A549 (cell line): Measurements from ENCODE around the gene CENPF. TPM values are rescaled to one million over a fixed set of nuclear protein-coding genes. Genes with fewer than 3 reads are reported as not detected.

Source experiments
- ATAC-seq, 2 experiments: fragments of 200-7000 bp in 1 of 2; fragments of >200 bp in 1 of 2; cut with Nextera tagmentation in 1 of 2; cut with Tn5 transposase in 1 of 2; 3 replicates each; pipeline versions ENCODE4 v1.8.0 to v1.9.1; 2018 to 2020; ENCODE audit warnings: mild to moderate bottlenecking in 1 of 2, moderate library complexity in 1 of 2
- CTCF ChIA-PET: fragments of 300-600 bp; sonication (Branson Sonifier 250); formaldehyde crosslinking; extraction: SDS; loops from one replicate; lab custom pipeline; 2021; ENCODE audit warnings: antibody characterized with exemption, inconsistent platforms; lab: Yijun Ruan, JAX
- POLR2A ChIA-PET: fragments of 350-600 bp; formaldehyde crosslinking; extraction: SDS; loops from one replicate; lab custom pipeline; 2021; ENCODE audit warnings: antibody characterized with exemption, inconsistent platforms; lab: Yijun Ruan, JAX
- DNase-seq, 2 experiments: peaks; one replicate each; pipeline versions ENCODE4 v3.0.0 to v3.0.0-alpha.2; 2011 to 2016; ENCODE audit warnings: low read depth in 1 of 2, low spot score in 1 of 2
- FAIRE-seq: peaks from 2 replicates; lab custom pipeline; 2011; peaks lifted over from hg19 to GRCh38; lab: Jason Lieb, UNC
- H3K27ac ChIP-seq, 2 experiments: fragments of >200 bp; sonication (Bioruptor Twin); formaldehyde crosslinking; 3 replicates each; pipeline ENCODE4 v1.5.1; 2016 to 2017
- H3K4me1 ChIP-seq: fragments of >200 bp; sonication (Bioruptor Twin); formaldehyde crosslinking; 3 replicates; pipeline ENCODE4 v1.6.1; 2016
- H3K4me2 ChIP-seq: fragments of >200 bp; sonication (Bioruptor Twin); formaldehyde crosslinking; 3 replicates; pipeline ENCODE4 v1.6.1; 2016
- H3K4me3 ChIP-seq: fragments of >200 bp; sonication (Bioruptor Twin); formaldehyde crosslinking; 3 replicates; pipeline ENCODE4 v1.5.1; 2016
- H3K9me3 ChIP-seq: fragments of >200 bp; sonication (Bioruptor Twin); formaldehyde crosslinking; 3 replicates; pipeline ENCODE4 v1.6.1; 2016
- BHLHE40 ChIP-seq: IDR thresholded peaks from 2 replicates; pipeline ENCODE4 v1.6.1; 2012; ENCODE audit warnings: low read depth, low read length, inconsistent platforms
- CBX2 ChIP-seq: fragments of 200-600 bp; sonication (generic); IDR thresholded peaks from 2 replicates; pipeline ENCODE4 v1.6.1; 2016; ENCODE audit warnings: low read depth, mild to moderate bottlenecking, borderline replicate concordance
- CEBPB ChIP-seq, 2 experiments: fragments of >200 bp in 1 of 2; sonication (Bioruptor Twin) in 1 of 2; formaldehyde crosslinking in 1 of 2; IDR thresholded peaks; 2 replicates each; pipeline ENCODE4 v1.6.1; 2012 to 2016
- CHD4 ChIP-seq: fragments of 200-600 bp; sonication (generic); IDR thresholded peaks from 2 replicates; pipeline ENCODE4 v1.6.1; 2016; ENCODE audit warnings: antibody characterized with exemption, mild to moderate bottlenecking, borderline replicate concordance
- EHMT2 ChIP-seq: fragments of 200-600 bp; sonication (generic); IDR thresholded peaks from 2 replicates; pipeline ENCODE4 v1.6.1; 2016; ENCODE audit warnings: antibody characterized with exemption, low read depth, mild to moderate bottlenecking, moderate library complexity
- FOSB ChIP-seq: fragments of 250-450 bp; sonication (Bioruptor Pico); IDR thresholded peaks from 2 replicates; pipeline ENCODE4 v1.5.0; 2020; ENCODE audit warnings: mild to moderate bottlenecking, moderate library complexity
- GATA3 ChIP-seq: IDR thresholded peaks from 2 replicates; pipeline ENCODE4 v1.6.1; 2012; ENCODE audit warnings: borderline replicate concordance
- HDAC2 ChIP-seq: fragments of 200-600 bp; sonication (generic); IDR thresholded peaks from 2 replicates; pipeline ENCODE4 v1.6.1; 2016
- HEYL ChIP-seq: fragments of 250-450 bp; sonication (Bioruptor Pico); IDR thresholded peaks from 2 replicates; pipeline ENCODE4 v1.8.0; 2021; ENCODE audit warnings: mild to moderate bottlenecking, moderate library complexity
- HOXA7 ChIP-seq: fragments of 250-450 bp; sonication (Bioruptor Pico); IDR thresholded peaks from 2 replicates; pipeline ENCODE4 v1.5.0; 2020; ENCODE audit warnings: mild to moderate bottlenecking, moderate library complexity
- HOXB13 ChIP-seq: fragments of 250-450 bp; sonication (Bioruptor Pico); IDR thresholded peaks from 2 replicates; pipeline ENCODE4 v1.5.0; 2020; ENCODE audit warnings: low read depth, mild to moderate bottlenecking, moderate library complexity
- KDM1A ChIP-seq: fragments of 200-600 bp; sonication (generic); IDR thresholded peaks from 2 replicates; pipeline ENCODE4 v1.6.1; 2016; ENCODE audit warnings: low read depth, mild to moderate bottlenecking
- MAFK ChIP-seq: fragments of 450-650 bp; IDR thresholded peaks from 2 replicates; pipeline ENCODE4 v1.6.1; 2014; ENCODE audit not compliant: partially characterized antibody
- NFE2L2 ChIP-seq: fragments of 150-350 bp; conservative IDR thresholded peaks from 2 replicates; pipeline ENCODE4 v1.6.1; 2014; ENCODE audit warnings: low read length
- NPAS2 ChIP-seq: fragments of 250-450 bp; sonication (Bioruptor Pico); IDR thresholded peaks from 2 replicates; pipeline ENCODE4 v1.8.0; 2022; ENCODE audit warnings: mild to moderate bottlenecking, moderate library complexity, borderline replicate concordance
- POLR2A ChIP-seq: IDR thresholded peaks from 2 replicates; pipeline ENCODE4 v1.6.1; 2012; ENCODE audit warnings: mild to moderate bottlenecking, low read length
- RAD21 ChIP-seq, 2 experiments: fragments of >200 bp in 1 of 2; sonication (Bioruptor Twin) in 1 of 2; formaldehyde crosslinking in 1 of 2; IDR thresholded peaks in 1 of 2; conservative IDR thresholded peaks in 1 of 2; 2 replicates in 1 of 2; 3 replicates in 1 of 2; pipeline ENCODE4 v1.6.1; 2012 to 2018; ENCODE audit warnings: inconsistent platforms in 1 of 2
- RCOR1 ChIP-seq: fragments of 150-350 bp; IDR thresholded peaks from 2 replicates; pipeline ENCODE4 v1.6.1; 2014; ENCODE audit warnings: antibody characterized with exemption, low read length, low read depth
- SMC3 ChIP-seq: fragments of >200 bp; sonication (Bioruptor Twin); formaldehyde crosslinking; IDR thresholded peaks from 3 replicates; pipeline ENCODE4 v1.6.1; 2018; ENCODE audit warnings: inconsistent platforms
- ZC3H11A ChIP-seq: fragments of 450-650 bp; IDR thresholded peaks from 2 replicates; pipeline ENCODE4 v1.6.1; 2014; ENCODE audit warnings: antibody characterized with exemption, mild to moderate bottlenecking
- ZFP36 ChIP-seq: fragments of 450-650 bp; IDR thresholded peaks from 2 replicates; pipeline ENCODE4 v1.6.1; 2014; ENCODE audit warnings: borderline replicate concordance; ENCODE audit not compliant: partially characterized antibody
- ZNF302 ChIP-seq: fragments of 250-450 bp; sonication (Bioruptor Pico); IDR thresholded peaks from 2 replicates; pipeline ENCODE4 v1.9.0; 2021; ENCODE audit warnings: inconsistent platforms, mild to moderate bottlenecking, moderate library complexity
- WGBS: methylation state at CpG from one replicate; pipeline ENCODE4 v1.1.6; 2017; ENCODE audit errors: missing lambda C conversion rate; 5-methylcytosine and 5-hydroxymethylcytosine counted together
- polyA plus RNA-seq, 4 experiments: library from polyadenylated mRNA; depleted of rRNA in 3 of 4; stranded (reverse); fragments of >200 nt; fragmentation: RNase III in 1 of 4; extraction: RNeasy Plus Mini Kit Qiagen cat#74134 plus additional on column Dnase treatment in 1 of 4; gene quantifications; 2 replicates in 3 of 4; 3 replicates in 1 of 4; pipeline ENCODE4 v1.2.3, GENCODE V29; 2011 to 2017
- TF ChIP-seq, protein P1 (sequence below): fragments of 250-450 bp; sonication (Bioruptor Pico); IDR thresholded peaks from 2 replicates; pipeline ENCODE4 v1.5.0; 2021; ENCODE audit warnings: mild to moderate bottlenecking, moderate library complexity, borderline replicate concordance
- TF ChIP-seq, protein P2 (sequence below): fragments of >200 bp; sonication (Bioruptor Twin); formaldehyde crosslinking; IDR thresholded peaks from 2 replicates; pipeline ENCODE4 v1.6.1; 2016
- TF ChIP-seq, protein P3 (sequence below): fragments of 450-650 bp; IDR thresholded peaks from 2 replicates; pipeline ENCODE4 v1.6.1; 2014; ENCODE audit warnings: antibody characterized with exemption
- TF ChIP-seq, protein P4 (sequence below): fragments of 150-350 bp; IDR thresholded peaks from 2 replicates; pipeline ENCODE4 v1.6.1; 2014; ENCODE audit warnings: low read depth, mild to moderate bottlenecking, low read length

CENPF gene
- polyA plus RNA-seq, 2 of the 4 experiments (the other 2 are of a cell fraction), result 53.0 to 70.6 TPM

DNA sequence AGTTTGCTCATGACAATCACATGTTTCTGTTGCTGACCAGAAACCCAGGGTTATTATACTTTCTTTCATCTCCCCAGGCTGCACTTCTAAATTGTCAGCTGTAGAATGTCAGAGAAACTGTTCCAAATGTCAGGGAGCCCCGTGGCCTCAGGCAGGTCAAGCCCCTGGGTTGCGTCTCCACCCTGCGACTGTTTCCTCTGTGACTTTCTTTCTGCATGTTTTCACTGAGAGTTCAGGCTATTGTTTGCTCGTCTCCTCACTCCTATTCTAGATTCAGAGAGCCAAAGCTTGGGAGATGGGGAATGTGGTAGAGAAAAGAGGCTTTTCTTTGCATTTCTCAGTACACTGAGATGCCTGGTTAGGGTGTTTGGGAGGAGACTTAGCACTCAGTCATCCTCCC, 97.4 kb downstream of the CENPF start:
- FAIRE-seq, result no peak
- Histone ChIP-seq H3K9me3 (no peaks in the 10 kb centered on the region), H3K4me2 (no peak overlapping the region), H3K4me1 (no peaks in the 10 kb centered on the region), H3K4me3 (no peak overlapping the region), H3K27ac (no peak overlapping the region)
- no peak for DNase-seq
- ChIA-PET CTCF (no interaction called here), POLR2A (no interaction called here)
- TF ChIP-seq FOSB (no peak), ZFP36 (no peak), RCOR1 (no peak), POLR2A (no peak), GATA3 (no peak), RAD21 (conservative IDR thresholded peaks at IDR 0.05 in 1 of 2, IDR thresholded peaks at IDR 0.05 in 1 of 2) (no peak), EHMT2 (no peak), ZNF302 (CRISPR knock-in tag) (no peak)
- TF ChIP-seq, protein P1, sequence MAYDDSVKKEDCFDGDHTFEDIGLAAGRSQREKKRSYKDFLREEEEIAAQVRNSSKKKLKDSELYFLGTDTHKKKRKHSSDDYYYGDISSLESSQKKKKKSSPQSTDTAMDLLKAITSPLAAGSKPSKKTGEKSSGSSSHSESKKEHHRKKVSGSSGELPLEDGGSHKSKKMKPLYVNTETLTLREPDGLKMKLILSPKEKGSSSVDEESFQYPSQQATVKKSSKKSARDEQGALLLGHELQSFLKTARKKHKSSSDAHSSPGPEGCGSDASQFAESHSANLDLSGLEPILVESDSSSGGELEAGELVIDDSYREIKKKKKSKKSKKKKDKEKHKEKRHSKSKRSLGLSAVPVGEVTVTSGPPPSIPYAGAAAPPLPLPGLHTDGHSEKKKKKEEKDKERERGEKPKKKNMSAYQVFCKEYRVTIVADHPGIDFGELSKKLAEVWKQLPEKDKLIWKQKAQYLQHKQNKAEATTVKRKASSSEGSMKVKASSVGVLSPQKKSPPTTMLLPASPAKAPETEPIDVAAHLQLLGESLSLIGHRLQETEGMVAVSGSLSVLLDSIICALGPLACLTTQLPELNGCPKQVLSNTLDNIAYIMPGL, result no peak
- TF ChIP-seq, protein P2, sequence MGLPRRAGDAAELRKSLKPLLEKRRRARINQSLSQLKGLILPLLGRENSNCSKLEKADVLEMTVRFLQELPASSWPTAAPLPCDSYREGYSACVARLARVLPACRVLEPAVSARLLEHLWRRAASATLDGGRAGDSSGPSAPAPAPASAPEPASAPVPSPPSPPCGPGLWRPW, result no peak
- WGBS, result 40% methylated on average over 4 of the region's 4 CpGs
- ATAC-seq, result no peak

DNA sequence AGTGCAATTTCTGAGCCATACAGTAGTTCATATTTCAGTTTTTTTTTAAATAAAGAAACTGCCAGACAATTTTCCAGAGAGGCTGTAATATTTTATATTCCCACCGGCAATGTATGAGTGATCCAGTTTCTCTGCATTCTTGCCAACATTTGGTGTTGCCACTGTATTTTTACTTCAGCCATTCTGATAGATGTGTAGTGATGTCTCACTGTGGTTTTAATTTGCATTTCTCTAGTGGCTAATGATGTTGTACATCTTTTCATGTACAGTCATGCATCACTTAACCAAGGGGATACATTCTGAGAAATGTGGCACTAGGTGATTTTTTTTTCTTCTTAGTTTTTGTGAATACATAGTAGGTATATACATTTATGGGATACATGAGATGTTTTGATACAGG, 99.6 kb downstream of the CENPF start:
- 93% methylated on average over 1 of the region's 1 CpG for WGBS
- FAIRE-seq (no peak), DNase-seq (no peak), ATAC-seq (no peak)
- no peak overlapping the region for H3K4me3 ChIP-seq
- no peaks in the 10 kb centered on the region for H3K9me3 ChIP-seq
- ChIA-PET CTCF (no interaction called here), POLR2A (no interaction called here)
- no peaks in the 10 kb centered on the region for H3K4me1 ChIP-seq
- no peak overlapping the region for H3K4me2 ChIP-seq
- no peak overlapping the region for H3K27ac ChIP-seq
- TF ChIP-seq NFE2L2, result no peak
- no peak for TF ChIP-seq HEYL
- TF ChIP-seq HOXB13 (CRISPR knock-in tag), result no peak
- no peak for TF ChIP-seq BHLHE40
- TF ChIP-seq, protein P3, sequence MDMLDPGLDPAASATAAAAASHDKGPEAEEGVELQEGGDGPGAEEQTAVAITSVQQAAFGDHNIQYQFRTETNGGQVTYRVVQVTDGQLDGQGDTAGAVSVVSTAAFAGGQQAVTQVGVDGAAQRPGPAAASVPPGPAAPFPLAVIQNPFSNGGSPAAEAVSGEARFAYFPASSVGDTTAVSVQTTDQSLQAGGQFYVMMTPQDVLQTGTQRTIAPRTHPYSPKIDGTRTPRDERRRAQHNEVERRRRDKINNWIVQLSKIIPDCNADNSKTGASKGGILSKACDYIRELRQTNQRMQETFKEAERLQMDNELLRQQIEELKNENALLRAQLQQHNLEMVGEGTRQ, result no peak
- TF ChIP-seq KDM1A, result no peak
- no peak for TF ChIP-seq HDAC2
- TF ChIP-seq NPAS2 (CRISPR knock-in tag), result no peak
- TF ChIP-seq RCOR1, result no peak
- TF ChIP-seq SMC3, result no peak
- no peak for TF ChIP-seq HOXA7 (CRISPR knock-in tag)
- TF ChIP-seq CBX2, result no peak
- TF ChIP-seq, protein P4, sequence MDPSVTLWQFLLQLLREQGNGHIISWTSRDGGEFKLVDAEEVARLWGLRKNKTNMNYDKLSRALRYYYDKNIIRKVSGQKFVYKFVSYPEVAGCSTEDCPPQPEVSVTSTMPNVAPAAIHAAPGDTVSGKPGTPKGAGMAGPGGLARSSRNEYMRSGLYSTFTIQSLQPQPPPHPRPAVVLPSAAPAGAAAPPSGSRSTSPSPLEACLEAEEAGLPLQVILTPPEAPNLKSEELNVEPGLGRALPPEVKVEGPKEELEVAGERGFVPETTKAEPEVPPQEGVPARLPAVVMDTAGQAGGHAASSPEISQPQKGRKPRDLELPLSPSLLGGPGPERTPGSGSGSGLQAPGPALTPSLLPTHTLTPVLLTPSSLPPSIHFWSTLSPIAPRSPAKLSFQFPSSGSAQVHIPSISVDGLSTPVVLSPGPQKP, result no peak
- TF ChIP-seq ZC3H11A, result no peak
- TF ChIP-seq CHD4, result no peak
- TF ChIP-seq CEBPB (IDR thresholded peaks at IDR 0.05), result no peak
- TF ChIP-seq MAFK, result no peak
